ENCODE results near the gene P3H3. TPM values are rescaled to one million over a fixed set of nuclear protein-coding genes. Genes with fewer than 3 reads are reported as not detected.

P3H3 gene
- polyA plus RNA-seq, 1 donor (not counting 4 experiments of a cell fraction or from before 2014, with no cell fraction given) = 3.9 TPM

DNA sequence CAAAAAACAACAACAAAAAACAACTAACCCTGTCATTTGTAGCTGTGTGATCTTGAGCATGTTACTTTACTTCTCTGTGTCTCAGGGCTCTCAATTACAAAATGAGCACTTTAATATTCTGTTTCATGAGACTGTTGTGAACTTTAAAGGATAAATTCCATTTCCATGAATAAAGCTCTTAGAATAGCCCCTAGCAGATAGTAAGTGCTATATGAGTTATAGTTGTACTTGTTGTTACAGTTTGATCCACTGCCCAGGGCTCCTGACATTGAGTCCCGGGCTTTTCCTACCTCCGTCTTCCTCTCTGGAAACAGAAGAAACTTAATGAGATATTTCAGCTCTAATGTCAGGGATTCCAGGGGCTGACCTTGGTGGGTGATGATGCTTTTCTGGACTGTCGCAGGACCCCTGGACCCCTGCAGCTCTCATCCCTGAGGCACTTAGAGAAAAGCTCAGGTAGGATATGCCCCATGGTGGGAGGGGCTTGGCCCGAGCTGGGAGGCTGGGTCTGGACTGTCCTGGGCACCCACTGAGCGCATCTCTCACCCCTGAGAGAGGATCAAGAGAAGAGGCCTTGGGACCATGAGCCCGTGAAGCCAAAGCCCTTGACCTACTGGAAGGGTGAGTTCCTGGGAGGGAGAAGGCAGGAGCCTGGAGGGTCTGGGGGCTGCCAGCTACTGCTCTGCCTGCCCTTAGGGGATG is 5.1 kb downstream of the P3H3 start:
- dilution Hi-C loops (cut with MboI; ENCODE audit: extremely low pct_ligation_motif_present, low sequenced_read_pairs) = no loop called here
- TF ChIP-seq, protein P1, sequence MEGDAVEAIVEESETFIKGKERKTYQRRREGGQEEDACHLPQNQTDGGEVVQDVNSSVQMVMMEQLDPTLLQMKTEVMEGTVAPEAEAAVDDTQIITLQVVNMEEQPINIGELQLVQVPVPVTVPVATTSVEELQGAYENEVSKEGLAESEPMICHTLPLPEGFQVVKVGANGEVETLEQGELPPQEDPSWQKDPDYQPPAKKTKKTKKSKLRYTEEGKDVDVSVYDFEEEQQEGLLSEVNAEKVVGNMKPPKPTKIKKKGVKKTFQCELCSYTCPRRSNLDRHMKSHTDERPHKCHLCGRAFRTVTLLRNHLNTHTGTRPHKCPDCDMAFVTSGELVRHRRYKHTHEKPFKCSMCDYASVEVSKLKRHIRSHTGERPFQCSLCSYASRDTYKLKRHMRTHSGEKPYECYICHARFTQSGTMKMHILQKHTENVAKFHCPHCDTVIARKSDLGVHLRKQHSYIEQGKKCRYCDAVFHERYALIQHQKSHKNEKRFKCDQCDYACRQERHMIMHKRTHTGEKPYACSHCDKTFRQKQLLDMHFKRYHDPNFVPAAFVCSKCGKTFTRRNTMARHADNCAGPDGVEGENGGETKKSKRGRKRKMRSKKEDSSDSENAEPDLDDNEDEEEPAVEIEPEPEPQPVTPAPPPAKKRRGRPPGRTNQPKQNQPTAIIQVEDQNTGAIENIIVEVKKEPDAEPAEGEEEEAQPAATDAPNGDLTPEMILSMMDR (optimal IDR thresholded peaks at IDR 0.05 in 1 of 3, IDR thresholded peaks at IDR 0.05 in 1 of 3, conservative IDR thresholded peaks at IDR 0.05 in 1 of 3; ENCODE audit: extremely low read depth in 1 of 3, insufficient read depth in 2 of 3, low read length in 3 of 3) = no peak
- no peak for TF ChIP-seq EZH2 (IDR thresholded peaks at IDR 0.05; ENCODE audit: low read length)
- Histone ChIP-seq H3K4me2 (ENCODE audit: control insufficient read depth, extremely low read depth, insufficient read depth, low read depth, low read length) (no peak overlapping the region), H3K4me1 (ENCODE audit: control insufficient read depth, extremely low read depth, insufficient read depth, low read length) (no peaks in the 10 kb centered on the region), H2AFZ (ENCODE audit: control insufficient read depth, low read length) (no peak overlapping the region), H3K36me3 (ENCODE audit: control insufficient read depth in 2 of 2, extremely low read depth in 1 of 2, insufficient read depth in 2 of 2, low read length in 2 of 2) (no peaks in the 10 kb centered on the region), H4K20me1 (ENCODE audit: control insufficient read depth, extremely low read depth, insufficient read depth, low read length) (no peaks in the 10 kb centered on the region), H3K27me3 (ENCODE audit: control insufficient read depth, extremely low read depth, insufficient read depth, low read length) (peaks cover 27% of the 10 kb centered on the region), H3K9me1 (ENCODE audit: control insufficient read depth, extremely low read depth, insufficient read depth, low read length) (no peaks in the 10 kb centered on the region), H3K4me3 (ENCODE audit: control insufficient read depth in 2 of 3, extremely low read depth in 1 of 3, insufficient read depth in 2 of 3, low read depth in 1 of 3, low read length in 3 of 3) (no peak overlapping the region), H3K79me2 (ENCODE audit: control insufficient read depth, insufficient read depth, low read length) (no peaks in the 10 kb centered on the region), H3K9me3 (ENCODE audit: control insufficient read depth, low read depth, low read length) (no peaks in the 10 kb centered on the region), H3K27ac (ENCODE audit: control insufficient read depth, insufficient read depth, low read length) (no peak overlapping the region), H3K9ac (ENCODE audit: control insufficient read depth, extremely low read depth, insufficient read depth, low read length) (no peak overlapping the region)
- DNase-seq (ENCODE audit: low read depth, low spot score) = no peak
- FAIRE-seq = no peak

DNA sequence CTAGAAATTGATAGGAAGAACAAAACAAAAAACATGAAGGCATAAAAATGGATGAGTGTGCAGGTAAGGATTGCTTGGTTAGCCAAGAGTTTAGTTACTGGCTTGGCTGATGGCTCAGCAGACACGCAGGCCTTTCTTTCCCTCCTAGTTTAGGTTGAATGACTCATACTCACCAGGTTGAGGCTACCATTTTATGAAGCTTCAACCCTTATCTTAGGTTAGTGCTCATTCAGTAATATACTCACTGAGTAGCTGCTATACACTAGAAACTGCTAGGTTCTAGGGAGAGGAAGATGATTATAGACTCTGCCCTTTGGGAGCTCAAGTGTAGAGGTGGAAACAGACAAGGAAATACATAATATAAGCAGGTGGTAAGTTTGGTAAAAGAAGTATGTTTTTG is 6.0 kb downstream of the P3H3 start:
- Histone ChIP-seq H3K9ac (ENCODE audit: control insufficient read depth, extremely low read depth, insufficient read depth, low read length) (no peak overlapping the region), H3K27ac (ENCODE audit: control insufficient read depth, insufficient read depth, low read length) (no peak overlapping the region), H3K4me3 (ENCODE audit: control insufficient read depth in 2 of 3, extremely low read depth in 1 of 3, insufficient read depth in 2 of 3, low read depth in 1 of 3, low read length in 3 of 3) (no peak overlapping the region), H3K4me2 (ENCODE audit: control insufficient read depth, extremely low read depth, insufficient read depth, low read depth, low read length) (no peak overlapping the region), H3K36me3 (ENCODE audit: control insufficient read depth in 2 of 2, extremely low read depth in 1 of 2, insufficient read depth in 2 of 2, low read length in 2 of 2) (peaks cover 0 to 3% of the 10 kb centered on the region in 2 experiments), H3K9me3 (ENCODE audit: control insufficient read depth, low read depth, low read length) (no peaks in the 10 kb centered on the region), H3K27me3 (ENCODE audit: control insufficient read depth, extremely low read depth, insufficient read depth, low read length) (peaks cover 20% of the 10 kb centered on the region), H4K20me1 (ENCODE audit: control insufficient read depth, extremely low read depth, insufficient read depth, low read length) (peaks cover 2% of the 10 kb centered on the region), H3K4me1 (ENCODE audit: control insufficient read depth, extremely low read depth, insufficient read depth, low read length) (no peaks in the 10 kb centered on the region), H3K9me1 (ENCODE audit: control insufficient read depth, extremely low read depth, insufficient read depth, low read length) (no peaks in the 10 kb centered on the region), H3K79me2 (ENCODE audit: control insufficient read depth, insufficient read depth, low read length) (no peaks in the 10 kb centered on the region), H2AFZ (ENCODE audit: control insufficient read depth, low read length) (no peak overlapping the region)
- dilution Hi-C loops (cut with MboI; ENCODE audit: extremely low pct_ligation_motif_present, low sequenced_read_pairs) = no loop called here
- DNase-seq (ENCODE audit: low read depth, low spot score) (no peak), FAIRE-seq (no peak)
- TF ChIP-seq EZH2 (IDR thresholded peaks at IDR 0.05; ENCODE audit: low read length) = no peak
- TF ChIP-seq, protein P1 (optimal IDR thresholded peaks at IDR 0.05 in 1 of 3, IDR thresholded peaks at IDR 0.05 in 1 of 3, conservative IDR thresholded peaks at IDR 0.05 in 1 of 3; ENCODE audit: extremely low read depth in 1 of 3, insufficient read depth in 2 of 3, low read length in 3 of 3) = no peak

Measured in keratinocyte (primary cell).